Lower leg skin (tissue), 3 donors: ENCODE measurements around the gene SYDE2.

Source experiments
- POLR2A ChIP-seq, 2 donors: fragments of 450-650 bp; IDR thresholded peaks; one replicate each; pipeline ENCODE4 v1.6.1; 2016 to 2017; ENCODE audit warnings: antibody characterized with exemption in 2 of 2, mild to moderate bottlenecking in 1 of 2, moderate library complexity in 1 of 2
- TF ChIP-seq, protein P1 (sequence below), 3 donors: fragments of 450-650 bp; IDR thresholded peaks; one replicate each; pipeline ENCODE4 v1.5.1; 2016; ENCODE audit warnings: antibody characterized with exemption in 3 of 3, mild to moderate bottlenecking in 3 of 3, moderate library complexity in 2 of 3

DNA sequence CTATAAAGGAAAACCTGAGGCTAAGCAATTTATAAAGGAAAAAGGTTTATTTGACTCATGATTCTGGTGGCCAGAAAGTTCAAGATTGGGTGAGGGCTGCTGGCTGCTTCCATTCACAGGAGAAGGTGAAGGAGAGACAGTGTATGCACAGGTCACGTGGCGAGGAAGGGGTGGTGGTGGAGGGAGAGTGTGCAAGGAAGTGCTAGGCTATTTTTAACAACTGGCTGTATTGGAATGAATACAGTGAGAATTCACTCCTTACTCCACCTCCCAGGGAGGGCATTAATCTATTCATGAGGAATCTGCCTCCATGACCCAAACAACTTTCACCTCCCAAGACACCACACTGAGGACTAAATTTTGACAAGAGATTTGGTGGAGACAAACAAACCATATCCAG is 51.0 kb downstream of the SYDE2 start:
- TF ChIP-seq, protein P1, sequence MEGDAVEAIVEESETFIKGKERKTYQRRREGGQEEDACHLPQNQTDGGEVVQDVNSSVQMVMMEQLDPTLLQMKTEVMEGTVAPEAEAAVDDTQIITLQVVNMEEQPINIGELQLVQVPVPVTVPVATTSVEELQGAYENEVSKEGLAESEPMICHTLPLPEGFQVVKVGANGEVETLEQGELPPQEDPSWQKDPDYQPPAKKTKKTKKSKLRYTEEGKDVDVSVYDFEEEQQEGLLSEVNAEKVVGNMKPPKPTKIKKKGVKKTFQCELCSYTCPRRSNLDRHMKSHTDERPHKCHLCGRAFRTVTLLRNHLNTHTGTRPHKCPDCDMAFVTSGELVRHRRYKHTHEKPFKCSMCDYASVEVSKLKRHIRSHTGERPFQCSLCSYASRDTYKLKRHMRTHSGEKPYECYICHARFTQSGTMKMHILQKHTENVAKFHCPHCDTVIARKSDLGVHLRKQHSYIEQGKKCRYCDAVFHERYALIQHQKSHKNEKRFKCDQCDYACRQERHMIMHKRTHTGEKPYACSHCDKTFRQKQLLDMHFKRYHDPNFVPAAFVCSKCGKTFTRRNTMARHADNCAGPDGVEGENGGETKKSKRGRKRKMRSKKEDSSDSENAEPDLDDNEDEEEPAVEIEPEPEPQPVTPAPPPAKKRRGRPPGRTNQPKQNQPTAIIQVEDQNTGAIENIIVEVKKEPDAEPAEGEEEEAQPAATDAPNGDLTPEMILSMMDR (IDR thresholded peaks at IDR 0.05): no peak
- no peak for TF ChIP-seq POLR2A (IDR thresholded peaks at IDR 0.05)
